Activated CD4-positive, alpha-beta T cell treated with anti-CD3 and anti-CD28 coated beads, Interleukin-2, amount 10 ng/mL, durations not matched to agents 24 days and 14 days (primary cell): ENCODE results near the gene VIM. TPM values are rescaled to one million over a fixed set of nuclear protein-coding genes. Genes with fewer than 3 reads are reported as not detected.

ENCODE experiments used
- DNase-seq: peaks from one replicate; pipeline ENCODE4 v3.0.0; 2022
- H3K27ac Mint-ChIP-seq: one replicate; pipeline ENCODE4 v1.8.0; 2022; ENCODE audit warnings: mild to moderate bottlenecking, mixed read lengths
- H3K27me3 Mint-ChIP-seq: one replicate; pipeline ENCODE4 v1.8.0; 2022; ENCODE audit warnings: mixed read lengths
- H3K36me3 Mint-ChIP-seq: one replicate; pipeline ENCODE4 v1.8.0; 2022; ENCODE audit warnings: low read depth, mild to moderate bottlenecking, mixed read lengths
- H3K4me1 Mint-ChIP-seq: one replicate; pipeline ENCODE4 v1.8.0; 2021; ENCODE audit warnings: mixed read lengths
- H3K4me3 Mint-ChIP-seq: one replicate; pipeline ENCODE4 v1.8.0; 2022; ENCODE audit warnings: mild to moderate bottlenecking, moderate library complexity, mixed read lengths
- H3K9me3 Mint-ChIP-seq: one replicate; pipeline ENCODE4 v1.8.0; 2021; ENCODE audit warnings: mixed read lengths
- intact Hi-C: fragments of 100-400 bp; cut with micrococcal nuclease; formaldehyde crosslinking; loops from one replicate; pipeline ENCODE4 v1.15.1; 2023
- total RNA-seq: library from RNA; stranded (reverse); gene quantifications from 2 replicates; pipeline ENCODE4 v1.2.3, GENCODE V29; 2022

The VIM gene
- total RNA-seq, 1 donor from 2014 or later = 178 TPM

DNA sequence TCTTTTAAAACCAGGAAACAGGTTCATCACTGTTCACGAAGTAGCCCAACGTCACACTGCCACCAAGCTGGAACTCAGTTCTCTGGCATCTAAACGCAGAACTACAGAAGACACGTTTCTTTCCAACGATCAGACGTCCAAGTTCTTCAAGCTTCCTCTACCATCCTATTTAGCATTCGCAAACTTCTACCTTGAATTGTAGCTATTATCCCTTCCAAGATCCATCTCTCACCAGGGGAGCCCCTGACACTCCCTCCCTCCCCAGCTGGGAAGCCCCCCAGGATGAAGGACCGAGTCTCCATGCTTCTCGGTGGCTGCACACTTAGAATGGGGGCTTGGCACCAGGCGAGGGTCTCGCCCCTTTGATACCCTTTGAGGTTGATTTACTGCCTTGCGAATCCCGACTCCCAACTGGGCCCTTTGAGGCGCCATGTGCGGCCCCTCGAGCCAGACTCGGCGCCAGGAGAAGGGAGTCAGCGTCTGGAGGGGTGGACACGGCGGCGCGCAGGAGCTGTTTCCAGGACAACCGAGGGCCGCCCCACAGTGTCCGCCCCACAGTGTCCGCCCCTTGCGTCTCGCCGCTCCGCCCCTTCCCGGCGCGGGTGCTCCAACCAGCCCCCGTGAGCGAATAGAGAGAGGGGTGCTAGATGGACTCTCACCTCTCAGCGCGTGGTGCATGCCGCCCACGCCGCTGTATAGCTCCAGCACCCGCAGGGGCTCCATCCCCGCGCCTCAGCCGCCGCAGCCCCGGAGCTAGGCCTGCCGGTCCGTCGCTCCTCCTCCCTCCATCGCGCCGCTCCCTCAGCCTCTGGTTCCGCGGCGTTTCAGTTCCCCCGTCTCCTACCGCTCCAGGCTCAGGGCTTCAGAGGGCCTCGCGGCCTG is 26.9 kb upstream of the VIM start, which contains the start of gene TRDMT1:
Gene TRDMT1, minus strand, starts transcription at position 761 of the 882 bp plus-strand sequence. Its CDS starts 38 bp downstream, at position 723.
- Mint-ChIP-seq H3K36me3 (no peaks in the 10 kb centered on the region), H3K27ac (peak within 1 kb of the TSS; percentile 92), H3K9me3 (no peaks in the 10 kb centered on the region), H3K27me3 (no peaks in the 10 kb centered on the region), H3K4me3 (peak within 1 kb of the TSS; percentile 95), H3K4me1 (peaks cover 33% of the 10 kb centered on the region)
- peak; percentile 96 for DNase-seq
- intact Hi-C loops = loop anchor here (1.0 to 10.0 kb wide), 7 partner anchors 15 to 1454 kb away; partner anchors contain the start of genes ARL5B, NSUN6 and RSU1

DNA sequence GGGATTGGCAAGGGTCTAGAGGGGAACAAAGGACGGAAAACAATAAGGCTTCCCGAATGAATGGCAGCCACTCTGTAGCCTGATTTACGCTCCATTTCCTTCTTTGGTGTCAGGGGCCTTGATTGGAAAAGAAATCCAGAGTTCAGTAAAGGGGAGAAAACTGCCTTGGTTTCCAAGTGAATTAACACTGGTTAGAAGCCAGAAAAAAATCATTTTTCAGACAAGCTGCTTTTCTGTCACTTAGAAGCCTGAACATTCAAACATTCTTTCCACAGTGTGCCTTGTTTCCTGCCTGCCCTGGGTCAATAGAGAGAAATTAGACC is 26.3 kb upstream of the VIM start:
- H3K27ac Mint-ChIP-seq = peak overlapping the region; percentile 92
- H3K4me3 Mint-ChIP-seq = peak overlapping the region; percentile 95
- no peaks in the 10 kb centered on the region for H3K9me3 Mint-ChIP-seq
- peaks cover 39% of the 10 kb centered on the region for H3K4me1 Mint-ChIP-seq
- H3K27me3 Mint-ChIP-seq = no peaks in the 10 kb centered on the region
- H3K36me3 Mint-ChIP-seq = no peaks in the 10 kb centered on the region
- intact Hi-C loops = loop anchor here (1.0 to 10.0 kb wide), 7 partner anchors 15 to 1453 kb away; partner anchors contain the start of genes ARL5B, NSUN6 and RSU1
- no peak for DNase-seq

- no peak overlapping the region for H3K4me3 Mint-ChIP-seq
- no peaks in the 10 kb centered on the region for H3K27me3 Mint-ChIP-seq
- peak overlapping the region; percentile 22 for H3K27ac Mint-ChIP-seq
- H3K4me1 Mint-ChIP-seq = peaks cover 41% of the 10 kb centered on the region
- H3K9me3 Mint-ChIP-seq = no peaks in the 10 kb centered on the region
- intact Hi-C loops = loop anchor here (10.0 kb wide), 1 partner anchor 1452 kb away; the partner anchor contains the start of genes ARL5B and NSUN6
- DNase-seq = no peak
- no peaks in the 10 kb centered on the region for H3K36me3 Mint-ChIP-seq
These were observed 25.5 kb upstream of the VIM start for GRCh38 chr10:17202506-17202905.

- DNase-seq = no peak
- H3K27me3 Mint-ChIP-seq = no peaks in the 10 kb centered on the region
- H3K9me3 Mint-ChIP-seq = no peaks in the 10 kb centered on the region
- no peak overlapping the region for H3K4me3 Mint-ChIP-seq
- no peak overlapping the region for H3K27ac Mint-ChIP-seq
- intact Hi-C loops = loop anchor here (10.0 kb wide), 1 partner anchor 1452 kb away; the partner anchor contains the start of genes ARL5B and NSUN6
- H3K4me1 Mint-ChIP-seq = peaks cover 41% of the 10 kb centered on the region
- no peaks in the 10 kb centered on the region for H3K36me3 Mint-ChIP-seq
These were observed 25.0 kb upstream of the VIM start for GRCh38 chr10:17202999-17203398.

DNA sequence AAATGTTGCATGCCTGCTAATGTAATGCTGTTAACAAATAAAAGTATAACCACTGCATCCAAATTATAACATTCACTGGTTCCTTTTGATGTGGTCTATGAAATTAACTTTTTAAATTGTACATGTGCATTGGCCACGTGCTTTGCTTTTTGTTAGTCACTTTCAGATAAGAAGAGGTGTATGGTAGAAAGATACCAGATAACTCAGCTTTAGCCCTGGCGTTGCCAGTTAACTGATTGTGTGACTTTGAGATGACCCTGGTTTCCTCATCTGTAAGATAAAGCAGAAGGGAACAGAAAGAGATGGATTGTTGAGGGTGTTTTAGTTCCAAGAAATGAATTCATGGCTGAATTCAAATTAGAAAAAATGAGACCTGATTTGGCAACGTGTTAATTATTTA is 24.6 kb upstream of the VIM start:
- H3K4me1 Mint-ChIP-seq = peaks cover 42% of the 10 kb centered on the region
- no peaks in the 10 kb centered on the region for H3K36me3 Mint-ChIP-seq
- no peak overlapping the region for H3K4me3 Mint-ChIP-seq
- no peak for DNase-seq
- intact Hi-C loops = loop anchor here (10.0 kb wide), 1 partner anchor 1451 kb away; the partner anchor contains the start of genes ARL5B and NSUN6
- H3K27me3 Mint-ChIP-seq = no peaks in the 10 kb centered on the region
- H3K9me3 Mint-ChIP-seq = no peaks in the 10 kb centered on the region
- H3K27ac Mint-ChIP-seq = no peak overlapping the region

GRCh38 chr10:17206210-17206709 is 21.8 kb upstream of the VIM start:
- DNase-seq = peak; percentile 79
- Mint-ChIP-seq H3K4me3 (peak overlapping the region; percentile 63), H3K27me3 (no peaks in the 10 kb centered on the region), H3K27ac (peak overlapping the region; percentile 83), H3K4me1 (peaks cover 31% of the 10 kb centered on the region), H3K9me3 (no peaks in the 10 kb centered on the region), H3K36me3 (no peaks in the 10 kb centered on the region)
- intact Hi-C loops = loop anchor here (1.0 to 10.0 kb wide), 3 partner anchors 10 to 1449 kb away; partner anchors contain the start of genes ARL5B and NSUN6

GRCh38 chr10:17208476-17208875 is 19.6 kb upstream of the VIM start:
- DNase-seq = no peak
- peaks cover 31% of the 10 kb centered on the region for H3K4me1 Mint-ChIP-seq
- H3K9me3 Mint-ChIP-seq = no peaks in the 10 kb centered on the region
- no peak overlapping the region for H3K4me3 Mint-ChIP-seq
- intact Hi-C loops = loop anchor here (10.0 kb wide), 1 partner anchor 1446 kb away; the partner anchor contains the start of genes ARL5B and NSUN6
- H3K27ac Mint-ChIP-seq = no peak overlapping the region
- H3K27me3 Mint-ChIP-seq = no peaks in the 10 kb centered on the region
- H3K36me3 Mint-ChIP-seq = peaks cover 6% of the 10 kb centered on the region

GRCh38 chr10:17209302-17209701 is 18.7 kb upstream of the VIM start:
- peaks cover 28% of the 10 kb centered on the region for H3K4me1 Mint-ChIP-seq
- H3K27ac Mint-ChIP-seq = no peak overlapping the region
- H3K27me3 Mint-ChIP-seq = no peaks in the 10 kb centered on the region
- peaks cover 6% of the 10 kb centered on the region for H3K36me3 Mint-ChIP-seq
- no peaks in the 10 kb centered on the region for H3K9me3 Mint-ChIP-seq
- intact Hi-C loops = loop anchor here (10.0 kb wide), 1 partner anchor 1445 kb away; the partner anchor contains the start of genes ARL5B and NSUN6
- DNase-seq = no peak
- no peak overlapping the region for H3K4me3 Mint-ChIP-seq

- Mint-ChIP-seq H3K4me1 (peaks cover 28% of the 10 kb centered on the region), H3K36me3 (peaks cover 8% of the 10 kb centered on the region), H3K27ac (no peak overlapping the region), H3K27me3 (no peaks in the 10 kb centered on the region), H3K9me3 (no peaks in the 10 kb centered on the region), H3K4me3 (no peak overlapping the region)
- intact Hi-C loops = loop anchor here (10.0 kb wide), 1 partner anchor 1445 kb away; the partner anchor contains the start of genes ARL5B and NSUN6
- no peak for DNase-seq
These were observed 18.2 kb upstream of the VIM start for GRCh38 chr10:17209881-17210280.

- H3K27me3 Mint-ChIP-seq = no peaks in the 10 kb centered on the region
- no peaks in the 10 kb centered on the region for H3K9me3 Mint-ChIP-seq
- intact Hi-C loops = no loop called here
- H3K27ac Mint-ChIP-seq = no peak overlapping the region
- DNase-seq = no peak
- H3K4me3 Mint-ChIP-seq = no peak overlapping the region
- peaks cover 11% of the 10 kb centered on the region for H3K36me3 Mint-ChIP-seq
- H3K4me1 Mint-ChIP-seq = peaks cover 31% of the 10 kb centered on the region
These were observed 17.7 kb upstream of the VIM start for GRCh38 chr10:17210361-17210760.

DNA sequence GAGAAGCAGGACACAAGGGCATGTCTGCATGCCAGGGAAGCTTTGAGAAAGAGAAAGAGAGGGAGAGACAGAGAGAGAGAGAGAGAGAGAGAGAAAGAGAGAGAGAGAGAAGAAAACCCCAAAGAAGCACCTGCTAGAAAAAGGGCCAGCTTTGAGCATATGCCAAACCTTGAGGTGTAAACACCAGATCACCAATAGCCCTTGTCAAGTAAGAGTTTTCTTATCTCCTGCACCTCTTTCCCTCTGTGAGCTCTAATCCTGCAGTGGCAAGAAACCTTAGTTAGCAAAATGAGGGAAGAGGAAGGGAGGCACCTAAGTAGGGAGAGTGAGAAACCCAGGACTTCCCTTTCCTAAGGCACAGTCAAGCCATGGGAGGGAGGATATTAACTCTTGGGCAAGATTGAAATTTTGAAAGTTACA is 15.2 kb upstream of the VIM start:
- H3K4me1 Mint-ChIP-seq = peaks cover 31% of the 10 kb centered on the region
- H3K4me3 Mint-ChIP-seq = no peak overlapping the region
- DNase-seq = no peak
- intact Hi-C loops = no loop called here
- peaks cover 2% of the 10 kb centered on the region for H3K9me3 Mint-ChIP-seq
- H3K27ac Mint-ChIP-seq = no peak overlapping the region
- no peaks in the 10 kb centered on the region for H3K27me3 Mint-ChIP-seq
- peaks cover 12% of the 10 kb centered on the region for H3K36me3 Mint-ChIP-seq

DNA sequence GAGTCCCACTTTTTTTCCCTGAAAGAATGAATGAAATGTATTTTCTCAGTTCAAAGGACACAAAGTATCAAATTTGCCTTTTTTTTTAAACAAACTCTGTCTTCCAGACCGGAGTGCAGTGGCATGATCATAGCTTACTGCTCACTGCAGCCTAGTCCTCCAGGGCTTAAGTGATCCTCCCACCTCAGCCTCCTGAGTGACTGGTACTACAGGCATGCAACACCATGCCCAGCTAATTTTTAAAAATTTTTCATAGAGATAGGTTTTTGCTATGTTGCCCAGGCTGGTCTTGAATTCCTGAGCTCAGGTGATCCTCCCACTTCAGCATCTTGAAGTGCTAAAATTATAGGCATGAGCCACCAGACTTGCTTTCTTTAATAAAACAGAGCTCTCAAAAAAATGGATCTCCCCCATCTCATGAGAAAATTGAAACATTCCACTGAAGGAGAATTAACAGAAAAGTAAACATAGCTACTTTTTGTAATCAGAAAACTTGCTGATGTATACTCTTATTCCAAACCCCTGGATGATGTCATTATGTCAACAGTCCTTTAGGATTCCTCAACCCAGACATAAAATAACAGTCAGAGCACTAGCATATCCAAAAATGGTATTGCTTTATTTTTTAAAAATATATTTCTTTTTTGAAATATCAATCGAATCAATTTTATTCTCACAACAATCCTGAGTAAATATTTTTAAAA is 14.2 kb upstream of the VIM start:
- no peak overlapping the region for H3K4me3 Mint-ChIP-seq
- DNase-seq = no peak
- H3K27me3 Mint-ChIP-seq = no peaks in the 10 kb centered on the region
- intact Hi-C loops = no loop called here
- H3K27ac Mint-ChIP-seq = no peak overlapping the region
- H3K9me3 Mint-ChIP-seq = peaks cover 5% of the 10 kb centered on the region
- peaks cover 16% of the 10 kb centered on the region for H3K36me3 Mint-ChIP-seq
- peaks cover 31% of the 10 kb centered on the region for H3K4me1 Mint-ChIP-seq

DNA sequence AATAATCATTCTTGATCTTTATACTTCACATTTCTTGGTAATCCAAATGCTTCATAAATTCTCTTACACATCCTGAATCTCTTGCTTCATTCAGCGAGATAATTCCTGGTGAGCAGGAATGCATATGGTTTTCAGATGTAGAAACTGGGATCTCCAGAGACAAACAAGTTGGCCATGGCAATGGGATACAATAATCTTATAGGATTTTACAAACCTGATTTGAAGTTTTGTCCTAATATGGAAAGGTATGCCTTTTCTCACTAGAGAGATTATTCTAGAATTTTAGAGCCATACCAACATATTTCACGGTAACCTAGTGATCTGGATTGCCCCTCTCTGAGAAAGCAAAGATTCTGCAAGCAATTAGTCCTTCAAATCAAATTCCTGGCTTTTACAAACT is 13.5 kb upstream of the VIM start:
- Mint-ChIP-seq H3K9me3 (peaks cover 5% of the 10 kb centered on the region), H3K4me1 (peaks cover 27% of the 10 kb centered on the region), H3K4me3 (no peak overlapping the region), H3K27ac (no peak overlapping the region), H3K36me3 (peaks cover 19% of the 10 kb centered on the region), H3K27me3 (no peaks in the 10 kb centered on the region)
- DNase-seq = no peak
- intact Hi-C loops = no loop called here
